HG02610 (cell line): Measurements from ENCODE around the gene TRIB2.
A peak's percentile ranks its signal among the peaks of the same experiment; 100 is the strongest.

Source experiments
- ATAC-seq: cut with Tn5 transposase; IDR thresholded peaks from one replicate; pipeline ENCODE4 v1.9.1; 2021; ENCODE audit warnings: mild to moderate bottlenecking, moderate library complexity; ENCODE audit not compliant: unreplicated experiment

The TRIB2 gene

GRCh38 chr2:12697617-12698016 is 19.1 kb upstream of the TRIB2 start:
- no peak for ATAC-seq

GRCh38 chr2:12700989-12701388 is 15.7 kb upstream of the TRIB2 start:
- no peak for ATAC-seq

GRCh38 chr2:12701786-12702167 is 15.0 kb upstream of the TRIB2 start:
- ATAC-seq: no peak

GRCh38 chr2:12702168-12703121 is 14.3 kb upstream of the TRIB2 start:
- no peak for ATAC-seq

GRCh38 chr2:12704378-12704777 is 12.4 kb upstream of the TRIB2 start:
- no peak for ATAC-seq

GRCh38 chr2:12705230-12705629 is 11.5 kb upstream of the TRIB2 start:
- no peak for ATAC-seq

- ATAC-seq: no peak
Observed at GRCh38 chr2:12705742-12706141, 11.0 kb upstream of the TRIB2 start.

- ATAC-seq: no peak
Observed at GRCh38 chr2:12708508-12709206, 8.1 kb upstream of the TRIB2 start.

GRCh38 chr2:12709207-12709522 is 7.6 kb upstream of the TRIB2 start:
- peak; percentile 51 for ATAC-seq

GRCh38 chr2:12710301-12710700 is 6.4 kb upstream of the TRIB2 start:
- no peak for ATAC-seq

GRCh38 chr2:12711339-12711738 is 5.4 kb upstream of the TRIB2 start:
- ATAC-seq: no peak

- no peak for ATAC-seq
Observed at GRCh38 chr2:12712881-12713280, 3.9 kb upstream of the TRIB2 start.

- ATAC-seq: no peak
Observed at GRCh38 chr2:12714391-12715221, 2.1 kb upstream of the TRIB2 start.

GRCh38 chr2:12715258-12716031 is 1.3 kb upstream of the TRIB2 start:
- no peak for ATAC-seq

- ATAC-seq: peak; percentile 47
Observed at GRCh38 chr2:12716032-12716281, 779 bp upstream of the TRIB2 start.

- no peak for ATAC-seq
Observed at GRCh38 chr2:12717191-12718014, 667 bp downstream of the TRIB2 start.

- ATAC-seq: no peak
Observed at GRCh38 chr2:12718015-12718671, 1.4 kb downstream of the TRIB2 start.

GRCh38 chr2:12718711-12719399 is 2.1 kb downstream of the TRIB2 start:
- no peak for ATAC-seq
